Right atrium auricular region (tissue), 2 donors: ENCODE results near the gene PTGDR2. TPM values are rescaled to one million over a fixed set of nuclear protein-coding genes. Genes with fewer than 3 reads are reported as not detected.

ENCODE experiments used
- DNase-seq: peaks from one replicate; pipeline ENCODE4 v3.0.0-alpha.2; 2019; ENCODE audit warnings: low spot score
- H3K27ac ChIP-seq, 2 donors: fragments of 200-600 bp; sonication (generic); 1 replicate in 1 of 2; 2 replicates in 1 of 2; pipeline ENCODE4 v1.5.1; 2016 to 2019
- H3K27me3 ChIP-seq, 2 donors: fragments of 200-600 bp; sonication (generic); one replicate each; pipeline versions ENCODE4 v1.5.1 to v1.6.0; 2017 to 2019
- H3K36me3 ChIP-seq: fragments of 200-600 bp; sonication (generic); one replicate; pipeline ENCODE4 v1.5.1; 2016
- H3K4me1 ChIP-seq, 2 donors: fragments of 200-600 bp; sonication (generic); one replicate each; pipeline versions ENCODE4 v1.5.1 to v1.6.0; 2017 to 2019
- H3K4me3 ChIP-seq, 2 donors: fragments of 200-600 bp; sonication (generic); 1 replicate in 1 of 2; 2 replicates in 1 of 2; pipeline ENCODE4 v1.5.1; 2017 to 2019; ENCODE audit warnings: mild to moderate bottlenecking in 1 of 2, moderate library complexity in 1 of 2
- H3K9me3 ChIP-seq, 2 donors: fragments of 200-600 bp; sonication (generic); one replicate each; pipeline ENCODE4 v1.5.1; 2019
- total RNA-seq, 2 donors: library from RNA; depleted of rRNA; stranded (reverse); fragments of >200 nt; gene quantifications; one replicate each; pipeline ENCODE4 v1.1.0, GENCODE V29; 2016
- TF ChIP-seq, protein P1 (sequence below), 2 donors: fragments of 200-600 bp; sonication (generic); IDR thresholded peaks; one replicate each; pipeline ENCODE4 v1.5.1; 2019; ENCODE audit warnings: antibody characterized with exemption in 2 of 2

The PTGDR2 gene
- total RNA-seq, 2 donors from 2014 or later: 1.3 TPM; not detected in 1

DNA sequence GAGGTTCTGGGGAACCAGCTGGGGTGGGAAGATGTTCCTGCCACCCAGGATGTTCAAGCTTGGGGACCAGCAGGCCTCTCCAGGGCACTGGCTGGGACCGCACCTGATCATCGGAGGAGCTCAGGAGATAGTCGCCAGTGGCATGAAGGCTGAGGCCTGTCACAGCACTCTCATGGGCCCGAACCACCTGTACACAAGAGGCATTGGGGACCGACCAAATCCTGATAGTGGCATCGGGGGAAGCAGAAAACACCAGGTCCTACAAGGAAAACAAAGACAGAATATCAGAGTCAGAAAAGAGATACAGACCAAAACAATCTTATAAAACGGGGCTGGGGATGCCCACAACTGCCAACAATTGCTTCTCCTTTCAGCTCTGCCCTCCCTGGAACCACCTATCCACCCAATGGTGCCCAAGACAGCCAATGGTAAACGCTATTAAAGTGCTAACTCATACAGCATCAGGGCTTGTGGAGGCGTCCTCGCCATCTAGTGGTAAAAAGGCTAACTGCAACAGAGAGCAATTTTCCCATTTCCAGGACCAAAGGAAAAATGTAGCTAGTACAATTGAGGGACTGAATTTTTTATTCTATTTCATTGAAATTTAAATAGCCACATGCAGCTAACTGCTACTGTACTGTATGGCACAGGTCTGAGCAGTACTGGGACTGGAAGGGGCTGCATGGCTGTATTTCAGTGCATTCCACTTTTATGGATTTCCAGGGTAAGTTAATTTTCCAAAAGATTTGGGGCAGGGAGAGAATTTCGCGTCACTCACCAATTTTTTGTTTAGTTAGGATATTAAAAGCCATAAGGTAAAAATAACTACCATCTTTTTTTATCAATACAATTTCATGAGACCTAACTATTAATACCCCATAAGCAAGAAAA lies 43.5 kb upstream of the PTGDR2 start:
- H3K27me3 ChIP-seq: no peaks in the 10 kb centered on the region
- H3K4me1 ChIP-seq: peaks cover 0 to 3% of the 10 kb centered on the region in 2 donors
- no peak overlapping the region for H3K4me3 ChIP-seq
- peaks cover 77% of the 10 kb centered on the region for H3K36me3 ChIP-seq
- TF ChIP-seq, protein P1, sequence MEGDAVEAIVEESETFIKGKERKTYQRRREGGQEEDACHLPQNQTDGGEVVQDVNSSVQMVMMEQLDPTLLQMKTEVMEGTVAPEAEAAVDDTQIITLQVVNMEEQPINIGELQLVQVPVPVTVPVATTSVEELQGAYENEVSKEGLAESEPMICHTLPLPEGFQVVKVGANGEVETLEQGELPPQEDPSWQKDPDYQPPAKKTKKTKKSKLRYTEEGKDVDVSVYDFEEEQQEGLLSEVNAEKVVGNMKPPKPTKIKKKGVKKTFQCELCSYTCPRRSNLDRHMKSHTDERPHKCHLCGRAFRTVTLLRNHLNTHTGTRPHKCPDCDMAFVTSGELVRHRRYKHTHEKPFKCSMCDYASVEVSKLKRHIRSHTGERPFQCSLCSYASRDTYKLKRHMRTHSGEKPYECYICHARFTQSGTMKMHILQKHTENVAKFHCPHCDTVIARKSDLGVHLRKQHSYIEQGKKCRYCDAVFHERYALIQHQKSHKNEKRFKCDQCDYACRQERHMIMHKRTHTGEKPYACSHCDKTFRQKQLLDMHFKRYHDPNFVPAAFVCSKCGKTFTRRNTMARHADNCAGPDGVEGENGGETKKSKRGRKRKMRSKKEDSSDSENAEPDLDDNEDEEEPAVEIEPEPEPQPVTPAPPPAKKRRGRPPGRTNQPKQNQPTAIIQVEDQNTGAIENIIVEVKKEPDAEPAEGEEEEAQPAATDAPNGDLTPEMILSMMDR (IDR thresholded peaks at IDR 0.05): peak; percentile 89 to 96
- DNase-seq: no peak
- peak overlapping the region in 1 of 2 donors; percentile 20 for H3K27ac ChIP-seq
- no peaks in the 10 kb centered on the region for H3K9me3 ChIP-seq

DNA sequence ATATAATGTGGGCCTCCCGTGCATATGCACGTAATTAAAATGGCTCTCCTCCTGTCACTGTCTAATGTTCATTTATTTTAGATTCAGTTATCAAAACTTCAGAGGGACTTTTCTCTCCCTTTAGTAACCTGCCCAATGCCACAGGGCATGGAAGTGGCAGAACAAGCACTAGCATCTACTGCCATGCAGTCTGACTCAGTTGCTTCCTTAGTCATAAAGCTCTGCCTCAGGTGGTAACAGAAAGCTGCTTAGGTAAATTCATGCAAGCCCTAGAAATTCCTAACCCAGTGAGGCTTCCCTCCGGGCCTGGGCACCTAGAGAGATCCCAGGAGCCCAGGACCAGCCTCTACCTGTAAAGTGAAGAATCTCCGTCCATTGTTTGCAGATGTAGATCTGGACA lies 41.7 kb upstream of the PTGDR2 start:
- TF ChIP-seq, protein P1 (IDR thresholded peaks at IDR 0.05): no peak
- DNase-seq: no peak
- Histone ChIP-seq H3K9me3 (no peaks in the 10 kb centered on the region), H3K27ac (no peak overlapping the region), H3K4me3 (no peak overlapping the region), H3K4me1 (no peaks in the 10 kb centered on the region), H3K27me3 (no peaks in the 10 kb centered on the region), H3K36me3 (peaks cover 79% of the 10 kb centered on the region)

DNA sequence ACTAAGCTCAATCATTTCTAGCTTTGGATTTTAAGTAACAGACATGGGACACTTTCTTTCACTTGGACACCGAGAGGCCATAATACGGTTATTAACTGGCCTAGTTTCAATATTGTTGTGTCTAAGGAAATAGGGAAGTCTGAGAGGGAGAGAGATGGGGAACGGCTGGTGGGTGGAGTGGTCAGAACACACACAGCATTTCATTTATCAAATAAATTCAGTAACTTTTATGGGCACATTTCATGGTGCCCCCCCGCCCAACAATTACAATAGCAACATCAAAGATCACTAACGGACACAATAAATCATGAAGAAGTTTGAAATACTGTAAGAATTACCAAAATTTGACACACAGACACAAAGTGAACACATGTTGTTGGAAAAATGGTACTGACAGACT lies 39.9 kb upstream of the PTGDR2 start:
- H3K4me3 ChIP-seq: no peak overlapping the region
- H3K9me3 ChIP-seq: no peaks in the 10 kb centered on the region
- H3K27ac ChIP-seq: no peak overlapping the region
- no peak for DNase-seq
- peaks cover 0 to 7% of the 10 kb centered on the region in 2 donors for H3K4me1 ChIP-seq
- H3K36me3 ChIP-seq: peaks cover 68% of the 10 kb centered on the region
- H3K27me3 ChIP-seq: no peaks in the 10 kb centered on the region
- TF ChIP-seq, protein P1 (IDR thresholded peaks at IDR 0.05): no peak

DNA sequence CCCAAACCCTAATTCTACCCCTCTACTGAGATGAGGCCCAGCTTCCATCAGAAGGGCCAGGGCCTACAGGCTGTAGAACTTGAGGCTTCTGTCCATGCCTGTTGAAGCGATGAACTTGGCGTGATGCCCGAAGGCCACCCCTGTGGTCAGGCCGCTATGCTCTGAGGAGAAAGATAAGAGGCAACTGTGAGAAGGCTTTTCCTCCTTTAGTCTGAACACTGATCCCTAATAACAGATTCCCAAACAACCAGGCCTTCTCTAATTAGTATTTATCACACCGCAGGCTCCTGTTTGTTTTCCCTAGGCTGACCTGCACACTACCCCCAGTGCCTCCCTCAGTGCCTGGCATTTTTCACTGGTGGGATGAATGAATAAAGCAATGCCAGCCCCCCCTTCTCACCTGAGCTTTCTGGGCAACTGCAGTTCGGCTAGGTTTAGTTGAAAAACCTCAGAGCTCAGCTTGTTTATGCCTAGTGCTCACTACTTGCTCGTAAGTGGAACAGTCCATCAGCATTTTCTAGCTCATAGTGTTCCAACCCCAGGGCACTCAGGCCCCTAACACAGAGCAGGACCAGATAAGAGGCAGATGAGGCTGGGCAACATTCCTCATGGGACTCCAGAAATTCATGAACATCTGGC lies 35.5 kb upstream of the PTGDR2 start:
- TF ChIP-seq, protein P1 (IDR thresholded peaks at IDR 0.05): no peak
- DNase-seq: no peak
- peaks cover 34% of the 10 kb centered on the region for H3K36me3 ChIP-seq
- no peaks in the 10 kb centered on the region for H3K9me3 ChIP-seq
- peaks cover 0 to 19% of the 10 kb centered on the region in 2 donors for H3K4me1 ChIP-seq
- H3K27me3 ChIP-seq: no peaks in the 10 kb centered on the region
- H3K27ac ChIP-seq: peak overlapping the region in 1 of 2 donors; percentile 41
- no peak overlapping the region for H3K4me3 ChIP-seq

DNA sequence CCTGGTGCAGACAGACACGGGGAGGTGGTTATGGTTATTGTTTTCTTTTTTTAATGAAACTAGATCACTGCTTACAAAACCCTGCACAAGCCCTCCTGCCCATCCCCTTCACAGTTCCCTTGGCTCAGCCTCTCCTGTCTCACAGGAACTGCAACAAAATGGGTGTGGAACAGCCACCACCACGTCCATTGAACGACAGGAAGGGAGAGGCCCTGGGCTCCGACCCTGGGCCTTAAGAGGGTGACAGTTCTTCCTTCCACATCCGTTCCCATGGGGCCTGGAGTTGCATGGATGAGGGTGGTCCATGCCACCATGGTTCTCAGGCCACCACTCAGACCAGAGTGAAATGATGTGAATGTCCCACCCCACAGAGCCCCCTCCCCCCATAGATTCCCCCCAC lies 34.9 kb upstream of the PTGDR2 start:
- H3K4me1 ChIP-seq: peaks cover 0 to 19% of the 10 kb centered on the region in 2 donors
- DNase-seq: no peak
- TF ChIP-seq, protein P1 (IDR thresholded peaks at IDR 0.05): no peak
- no peaks in the 10 kb centered on the region for H3K9me3 ChIP-seq
- H3K27ac ChIP-seq: peak overlapping the region in 1 of 2 donors; percentile 41
- peaks cover 31% of the 10 kb centered on the region for H3K36me3 ChIP-seq
- H3K27me3 ChIP-seq: no peaks in the 10 kb centered on the region
- no peak overlapping the region for H3K4me3 ChIP-seq
